ENCODE measurements around the gene SLC13A3.

SLC13A3 gene

GRCh38 chr20:46592580-46593362, 58.5 kb downstream of the SLC13A3 start:
- H3K79me2 ChIP-seq (ENCODE audit: insufficient read depth, low read length) = no peaks in the 10 kb centered on the region
- no peaks in the 10 kb centered on the region for H3K27me3 ChIP-seq (ENCODE audit: low read length)
- no peaks in the 10 kb centered on the region for H3F3A ChIP-seq (ENCODE audit: insufficient read depth)
- no peak overlapping the region for H3K4me3 ChIP-seq (ENCODE audit: insufficient read depth, low read length, poor library complexity, severe bottlenecking)
- H3K9me2 ChIP-seq (replicated peaks; ENCODE audit: insufficient read depth, low read length) = no peaks in the 10 kb centered on the region
- TF ChIP-seq EZH2phosphoT487 (conservative IDR thresholded peaks at IDR 0.05; ENCODE audit: low read length) (no peak), CTCF (IDR thresholded peaks at IDR 0.05; ENCODE audit: insufficient read depth, low read length, poor library complexity, severe bottlenecking) (no peak)
- H3K27ac ChIP-seq (ENCODE audit: low read depth, low read length) = no peak overlapping the region
- no peaks in the 10 kb centered on the region for H3K9me3 ChIP-seq (ENCODE audit: insufficient read depth, low read length)
- H4K20me1 ChIP-seq (ENCODE audit: low read depth, low read length) = no peaks in the 10 kb centered on the region
- H3K4me2 ChIP-seq (ENCODE audit: low read depth, low read length, poor library complexity, severe bottlenecking) = no peak overlapping the region
- H3K9ac ChIP-seq (ENCODE audit: low read length) = no peak overlapping the region
- no peak overlapping the region for H2AFZ ChIP-seq (ENCODE audit: low read depth, low read length, severe bottlenecking)
- no peaks in the 10 kb centered on the region for H3K36me3 ChIP-seq (ENCODE audit: low read length)

- H3K36me3 ChIP-seq (ENCODE audit: low read length) = no peaks in the 10 kb centered on the region
- H3F3A ChIP-seq (ENCODE audit: insufficient read depth) = no peaks in the 10 kb centered on the region
- H3K9me2 ChIP-seq (replicated peaks; ENCODE audit: insufficient read depth, low read length) = no peaks in the 10 kb centered on the region
- H3K79me2 ChIP-seq (ENCODE audit: insufficient read depth, low read length) = no peaks in the 10 kb centered on the region
- no peak overlapping the region for H3K4me3 ChIP-seq (ENCODE audit: insufficient read depth, low read length, poor library complexity, severe bottlenecking)
- TF ChIP-seq CTCF (IDR thresholded peaks at IDR 0.05; ENCODE audit: insufficient read depth, low read length, poor library complexity, severe bottlenecking) (no peak), EZH2phosphoT487 (conservative IDR thresholded peaks at IDR 0.05; ENCODE audit: low read length) (no peak)
- no peaks in the 10 kb centered on the region for H3K27me3 ChIP-seq (ENCODE audit: low read length)
- no peaks in the 10 kb centered on the region for H4K20me1 ChIP-seq (ENCODE audit: low read depth, low read length)
- H3K27ac ChIP-seq (ENCODE audit: low read depth, low read length) = no peak overlapping the region
- no peak overlapping the region for H3K4me2 ChIP-seq (ENCODE audit: low read depth, low read length, poor library complexity, severe bottlenecking)
- H3K9ac ChIP-seq (ENCODE audit: low read length) = no peak overlapping the region
- H3K9me3 ChIP-seq (ENCODE audit: insufficient read depth, low read length) = no peaks in the 10 kb centered on the region
- no peak overlapping the region for H2AFZ ChIP-seq (ENCODE audit: low read depth, low read length, severe bottlenecking)
These were observed 60.8 kb downstream of the SLC13A3 start for GRCh38 chr20:46590443-46590842.

- no peaks in the 10 kb centered on the region for H3K27me3 ChIP-seq (ENCODE audit: low read length)
- no peak overlapping the region for H3K9ac ChIP-seq (ENCODE audit: low read length)
- no peaks in the 10 kb centered on the region for H3K79me2 ChIP-seq (ENCODE audit: insufficient read depth, low read length)
- no peaks in the 10 kb centered on the region for H4K20me1 ChIP-seq (ENCODE audit: low read depth, low read length)
- H3K4me2 ChIP-seq (ENCODE audit: low read depth, low read length, poor library complexity, severe bottlenecking) = no peak overlapping the region
- H3F3A ChIP-seq (ENCODE audit: insufficient read depth) = no peaks in the 10 kb centered on the region
- H3K27ac ChIP-seq (ENCODE audit: low read depth, low read length) = no peak overlapping the region
- TF ChIP-seq EZH2phosphoT487 (conservative IDR thresholded peaks at IDR 0.05; ENCODE audit: low read length) = no peak
- TF ChIP-seq CTCF (IDR thresholded peaks at IDR 0.05; ENCODE audit: insufficient read depth, low read length, poor library complexity, severe bottlenecking) = no peak
- H3K36me3 ChIP-seq (ENCODE audit: low read length) = no peaks in the 10 kb centered on the region
- no peaks in the 10 kb centered on the region for H3K9me2 ChIP-seq (replicated peaks; ENCODE audit: insufficient read depth, low read length)
- H3K4me3 ChIP-seq (ENCODE audit: insufficient read depth, low read length, poor library complexity, severe bottlenecking) = no peak overlapping the region
- no peaks in the 10 kb centered on the region for H3K9me3 ChIP-seq (ENCODE audit: insufficient read depth, low read length)
- H2AFZ ChIP-seq (ENCODE audit: low read depth, low read length, severe bottlenecking) = no peak overlapping the region
These were observed 62.4 kb downstream of the SLC13A3 start for GRCh38 chr20:46588532-46589511.
